HepG2 (cell line): ENCODE measurements around the gene AHCYL1. TPM values are rescaled to one million over a fixed set of nuclear protein-coding genes. Genes with fewer than 3 reads are reported as not detected.

ENCODE experiments used
- GPN1 ChIP-seq: sonication (generic); formaldehyde crosslinking; IDR thresholded peaks from 2 replicates; pipeline ENCODE4 v1.5.1; 2020; ENCODE audit warnings: missing genetic modification reagents, borderline replicate concordance
- GRHL1 ChIP-seq: sonication (generic); formaldehyde crosslinking; conservative IDR thresholded peaks from 2 replicates; pipeline ENCODE4 v1.8.0; 2022; ENCODE audit warnings: missing genetic modification reagents
- HHEX ChIP-seq: IDR thresholded peaks from 2 replicates; pipeline ENCODE4 v1.6.1; 2016; ENCODE audit warnings: control low read depth
- HOXA5 ChIP-seq: sonication (generic); formaldehyde crosslinking; IDR thresholded peaks from 2 replicates; pipeline ENCODE4 v1.4.0; 2020; ENCODE audit warnings: missing genetic modification reagents
- IRX3 ChIP-seq: sonication (generic); formaldehyde crosslinking; IDR thresholded peaks from 2 replicates; pipeline ENCODE4 v1.8.1; 2023; ENCODE audit warnings: mild to moderate bottlenecking, low read depth, missing genetic modification reagents, borderline replicate concordance
- SRSF9 ChIP-seq: fragments of 200-400 bp; formaldehyde crosslinking; IDR thresholded peaks from 2 replicates; pipeline ENCODE4 v1.6.1; 2018; ENCODE audit warnings: borderline replicate concordance, mild to moderate bottlenecking, low read depth, low read length; ENCODE audit not compliant: insufficient read depth, poor library complexity, severe bottlenecking
- ZBTB44 ChIP-seq: sonication (generic); formaldehyde crosslinking; IDR thresholded peaks from 2 replicates; pipeline ENCODE4 v1.4.0; 2020; ENCODE audit warnings: missing genetic modification reagents
- ZNF124 ChIP-seq: sonication (generic); formaldehyde crosslinking; IDR thresholded peaks from 2 replicates; pipeline ENCODE4 v1.4.0; 2020; ENCODE audit warnings: missing genetic modification reagents
- ZNF510 ChIP-seq: sonication (generic); formaldehyde crosslinking; IDR thresholded peaks from 2 replicates; pipeline ENCODE4 v1.4.0; 2020; ENCODE audit warnings: low read depth, mild to moderate bottlenecking, missing genetic modification reagents
- ZNF773 ChIP-seq: sonication (generic); formaldehyde crosslinking; IDR thresholded peaks from 2 replicates; pipeline ENCODE4 v1.4.0; 2020; ENCODE audit warnings: missing genetic modification reagents, borderline replicate concordance
- ZNF816 ChIP-seq: sonication (generic); formaldehyde crosslinking; IDR thresholded peaks from 2 replicates; pipeline ENCODE4 v1.8.0; 2022; ENCODE audit warnings: missing genetic modification reagents, mild to moderate bottlenecking, borderline replicate concordance
- polyA plus RNA-seq, 8 experiments: library from polyadenylated mRNA; depleted of rRNA in 3 of 8; stranded (reverse) in 7 of 8; unstranded in 1 of 8; fragments of >200 nt; fragmentation: Illumina TruSeq in 4 of 8; extraction: Trizol in 4 of 8; gene quantifications; 2 replicates each; pipeline versions ENCODE4 v1.2.1 to v1.2.3, GENCODE V29; 2011 to 2016; ENCODE audit warnings: low read depth in 4 of 8, missing spikeins in 1 of 8, mixed read lengths in 1 of 8; ENCODE audit not compliant: insufficient read depth in 1 of 8
- total RNA-seq, 5 experiments: library from RNA; depleted of rRNA; stranded (reverse); fragments of >200 nt; fragmentation: Illumina TruSeq; extraction: Trizol; gene quantifications; 2 replicates each; pipeline ENCODE4 v1.2.3, GENCODE V29; 2016; ENCODE audit warnings: low read depth in 1 of 5
- TF ChIP-seq, protein P1 (sequence below): sonication (generic); formaldehyde crosslinking; IDR thresholded peaks from 2 replicates; pipeline ENCODE4 v1.4.0; 2020; ENCODE audit warnings: missing genetic modification reagents
- TF ChIP-seq, protein P2 (sequence below): sonication (generic); formaldehyde crosslinking; IDR thresholded peaks from 2 replicates; pipeline ENCODE4 v1.5.0; 2020; ENCODE audit warnings: missing genetic modification reagents, mild to moderate bottlenecking, borderline replicate concordance
- TF ChIP-seq, protein P3 (sequence below), 2 experiments: IDR thresholded peaks; 2 replicates each; pipeline ENCODE4 v1.6.1; 2011 to 2012; ENCODE audit warnings: low read length in 2 of 2, borderline replicate concordance in 1 of 2, low read depth in 1 of 2, mild to moderate bottlenecking in 1 of 2, moderate library complexity in 1 of 2
- TF ChIP-seq, protein P4 (sequence below): IDR thresholded peaks from 2 replicates; pipeline ENCODE4 v1.6.1; 2018; ENCODE audit warnings: missing genetic modification reagents, mild to moderate bottlenecking, missing compliant biosample characterization

Gene AHCYL1
- total and polyA plus RNA-seq, 2 of the 13 experiments (the other 11 are each of a cell fraction or from before 2014, with no cell fraction given) = 40.9 to 76.3 TPM

DNA sequence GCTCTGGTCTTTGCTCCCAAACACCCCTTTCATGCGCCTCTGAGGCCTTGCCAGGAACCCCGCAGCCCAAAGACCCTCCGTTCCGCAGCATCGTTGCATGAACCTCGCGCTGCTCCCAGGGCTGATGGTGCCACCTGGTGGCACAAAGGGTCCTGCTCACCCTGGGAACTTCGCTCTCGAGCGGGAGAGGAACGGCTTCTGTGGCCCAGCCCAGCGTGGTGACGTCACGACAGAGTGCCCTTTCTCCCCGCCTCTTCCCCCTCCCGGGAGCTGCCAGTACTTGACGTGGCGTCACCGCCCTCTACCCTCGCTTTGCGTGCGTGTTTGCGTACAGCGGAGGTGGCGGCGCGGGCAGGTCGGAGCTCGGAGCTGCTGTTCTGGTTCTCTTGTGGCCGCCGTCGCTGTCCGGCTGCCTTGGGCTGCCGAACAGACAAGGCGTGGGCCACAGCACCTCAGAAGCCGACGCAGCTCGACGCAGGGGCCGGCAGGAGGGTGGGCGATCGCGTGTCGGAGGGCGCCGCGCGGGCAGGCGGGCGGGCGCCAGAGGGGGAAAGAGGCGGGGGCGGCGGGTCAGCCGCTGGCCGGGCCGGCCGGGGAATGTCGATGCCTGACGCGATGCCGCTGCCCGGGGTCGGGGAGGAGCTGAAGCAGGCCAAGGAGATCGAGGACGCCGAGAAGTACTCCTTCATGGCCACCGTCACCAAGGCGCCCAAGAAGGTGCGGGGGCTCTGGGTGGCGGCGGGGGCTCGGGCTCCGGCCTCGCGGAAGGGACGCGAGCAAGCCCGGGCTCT lies at the start of gene AHCYL1 (continued):
- TF ChIP-seq ZNF510 (CRISPR knock-in tag) (no peak), ZNF124 (peak; percentile 67; the same call in 1 of the 2 replicates), IRX3 (CRISPR knock-in tag) (peak; percentile 68), HOXA5 (CRISPR knock-in tag) (no peak; the same call in none of the 2 replicates), ZBTB44 (CRISPR knock-in tag) (peak; percentile 84; the same call in 1 of the 2 replicates), GRHL1 (no peak), SRSF9 (no peak), GPN1 (CRISPR knock-in tag) (no peak), HHEX (CRISPR knock-in tag) (no peak), ZNF773 (no peak), ZNF816 (no peak)
- TF ChIP-seq, protein P1, sequence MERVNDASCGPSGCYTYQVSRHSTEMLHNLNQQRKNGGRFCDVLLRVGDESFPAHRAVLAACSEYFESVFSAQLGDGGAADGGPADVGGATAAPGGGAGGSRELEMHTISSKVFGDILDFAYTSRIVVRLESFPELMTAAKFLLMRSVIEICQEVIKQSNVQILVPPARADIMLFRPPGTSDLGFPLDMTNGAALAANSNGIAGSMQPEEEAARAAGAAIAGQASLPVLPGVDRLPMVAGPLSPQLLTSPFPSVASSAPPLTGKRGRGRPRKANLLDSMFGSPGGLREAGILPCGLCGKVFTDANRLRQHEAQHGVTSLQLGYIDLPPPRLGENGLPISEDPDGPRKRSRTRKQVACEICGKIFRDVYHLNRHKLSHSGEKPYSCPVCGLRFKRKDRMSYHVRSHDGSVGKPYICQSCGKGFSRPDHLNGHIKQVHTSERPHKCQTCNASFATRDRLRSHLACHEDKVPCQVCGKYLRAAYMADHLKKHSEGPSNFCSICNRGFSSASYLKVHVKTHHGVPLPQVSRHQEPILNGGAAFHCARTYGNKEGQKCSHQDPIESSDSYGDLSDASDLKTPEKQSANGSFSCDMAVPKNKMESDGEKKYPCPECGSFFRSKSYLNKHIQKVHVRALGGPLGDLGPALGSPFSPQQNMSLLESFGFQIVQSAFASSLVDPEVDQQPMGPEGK = peak; percentile 74
- TF ChIP-seq, protein P2, sequence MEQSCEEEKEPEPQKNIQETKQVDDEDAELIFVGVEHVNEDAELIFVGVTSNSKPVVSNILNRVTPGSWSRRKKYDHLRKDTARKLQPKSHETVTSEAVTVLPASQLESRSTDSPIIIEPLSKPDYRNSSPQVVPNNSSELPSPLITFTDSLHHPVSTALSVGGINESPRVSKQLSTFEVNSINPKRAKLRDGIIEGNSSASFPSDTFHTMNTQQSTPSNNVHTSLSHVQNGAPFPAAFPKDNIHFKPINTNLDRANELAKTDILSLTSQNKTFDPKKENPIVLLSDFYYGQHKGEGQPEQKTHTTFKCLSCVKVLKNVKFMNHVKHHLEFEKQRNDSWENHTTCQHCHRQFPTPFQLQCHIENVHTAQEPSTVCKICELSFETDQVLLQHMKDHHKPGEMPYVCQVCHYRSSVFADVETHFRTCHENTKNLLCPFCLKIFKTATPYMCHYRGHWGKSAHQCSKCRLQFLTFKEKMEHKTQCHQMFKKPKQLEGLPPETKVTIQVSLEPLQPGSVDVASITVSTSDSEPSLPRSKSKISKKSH = 0 out of 2 replicates have a peak, but pooled peaks have one; percentile 19
- TF ChIP-seq, protein P3, sequence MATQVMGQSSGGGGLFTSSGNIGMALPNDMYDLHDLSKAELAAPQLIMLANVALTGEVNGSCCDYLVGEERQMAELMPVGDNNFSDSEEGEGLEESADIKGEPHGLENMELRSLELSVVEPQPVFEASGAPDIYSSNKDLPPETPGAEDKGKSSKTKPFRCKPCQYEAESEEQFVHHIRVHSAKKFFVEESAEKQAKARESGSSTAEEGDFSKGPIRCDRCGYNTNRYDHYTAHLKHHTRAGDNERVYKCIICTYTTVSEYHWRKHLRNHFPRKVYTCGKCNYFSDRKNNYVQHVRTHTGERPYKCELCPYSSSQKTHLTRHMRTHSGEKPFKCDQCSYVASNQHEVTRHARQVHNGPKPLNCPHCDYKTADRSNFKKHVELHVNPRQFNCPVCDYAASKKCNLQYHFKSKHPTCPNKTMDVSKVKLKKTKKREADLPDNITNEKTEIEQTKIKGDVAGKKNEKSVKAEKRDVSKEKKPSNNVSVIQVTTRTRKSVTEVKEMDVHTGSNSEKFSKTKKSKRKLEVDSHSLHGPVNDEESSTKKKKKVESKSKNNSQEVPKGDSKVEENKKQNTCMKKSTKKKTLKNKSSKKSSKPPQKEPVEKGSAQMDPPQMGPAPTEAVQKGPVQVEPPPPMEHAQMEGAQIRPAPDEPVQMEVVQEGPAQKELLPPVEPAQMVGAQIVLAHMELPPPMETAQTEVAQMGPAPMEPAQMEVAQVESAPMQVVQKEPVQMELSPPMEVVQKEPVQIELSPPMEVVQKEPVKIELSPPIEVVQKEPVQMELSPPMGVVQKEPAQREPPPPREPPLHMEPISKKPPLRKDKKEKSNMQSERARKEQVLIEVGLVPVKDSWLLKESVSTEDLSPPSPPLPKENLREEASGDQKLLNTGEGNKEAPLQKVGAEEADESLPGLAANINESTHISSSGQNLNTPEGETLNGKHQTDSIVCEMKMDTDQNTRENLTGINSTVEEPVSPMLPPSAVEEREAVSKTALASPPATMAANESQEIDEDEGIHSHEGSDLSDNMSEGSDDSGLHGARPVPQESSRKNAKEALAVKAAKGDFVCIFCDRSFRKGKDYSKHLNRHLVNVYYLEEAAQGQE (IDR thresholded peaks at IDR 0.05; ENCODE audit: borderline replicate concordance in 1 of 2, low read depth in 1 of 2, low read length in 2 of 2) = peak in 1 of 2 experiments; percentile 40; a peak in 1 of 4 replicates
- TF ChIP-seq, protein P4, sequence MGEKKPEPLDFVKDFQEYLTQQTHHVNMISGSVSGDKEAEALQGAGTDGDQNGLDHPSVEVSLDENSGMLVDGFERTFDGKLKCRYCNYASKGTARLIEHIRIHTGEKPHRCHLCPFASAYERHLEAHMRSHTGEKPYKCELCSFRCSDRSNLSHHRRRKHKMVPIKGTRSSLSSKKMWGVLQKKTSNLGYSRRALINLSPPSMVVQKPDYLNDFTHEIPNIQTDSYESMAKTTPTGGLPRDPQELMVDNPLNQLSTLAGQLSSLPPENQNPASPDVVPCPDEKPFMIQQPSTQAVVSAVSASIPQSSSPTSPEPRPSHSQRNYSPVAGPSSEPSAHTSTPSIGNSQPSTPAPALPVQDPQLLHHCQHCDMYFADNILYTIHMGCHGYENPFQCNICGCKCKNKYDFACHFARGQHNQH (CRISPR knock-in tag) = peak; percentile 78; the same call in 1 of the 2 replicates
